GM12878 (cell line): ENCODE results near the gene ZNF57. TPM values are rescaled to one million over a fixed set of nuclear protein-coding genes. Genes with fewer than 3 reads are reported as not detected.

ENCODE experiments used
- BACH1 ChIP-seq: fragments of 450-650 bp; IDR thresholded peaks from 2 replicates; pipeline ENCODE4 v1.6.1; 2017; ENCODE audit warnings: mild to moderate bottlenecking, borderline replicate concordance
- BHLHE40 ChIP-seq, 2 experiments: fragments of 450-650 bp in 1 of 2; IDR thresholded peaks; 2 replicates each; pipeline ENCODE4 v1.6.1; 2011 to 2017; ENCODE audit warnings: low read depth in 2 of 2, borderline replicate concordance in 1 of 2, improper control_type of control experiment in 1 of 2, low read length in 1 of 2, mild to moderate bottlenecking in 1 of 2
- CHD2 ChIP-seq: IDR thresholded peaks from 2 replicates; pipeline ENCODE4 v1.6.1; 2011; ENCODE audit warnings: low read depth, low read length, improper control_type of control experiment, borderline replicate concordance
- CREM ChIP-seq: IDR thresholded peaks from 2 replicates; pipeline ENCODE4 v1.6.1; 2014; ENCODE audit warnings: antibody characterized with exemption, low read depth
- DPF2 ChIP-seq: fragments of 450-650 bp; IDR thresholded peaks from 2 replicates; pipeline ENCODE4 v1.6.1; 2017; ENCODE audit warnings: mild to moderate bottlenecking
- LARP7 ChIP-seq: fragments of 450-650 bp; IDR thresholded peaks from 2 replicates; pipeline ENCODE4 v1.6.1; 2017; ENCODE audit warnings: mild to moderate bottlenecking
- NBN ChIP-seq: fragments of 450-650 bp; IDR thresholded peaks from 2 replicates; pipeline ENCODE4 v1.6.1; 2016
- NRF1 ChIP-seq: conservative IDR thresholded peaks from 2 replicates; pipeline ENCODE4 v1.6.1; 2011; ENCODE audit warnings: mild to moderate bottlenecking, low read depth, low read length, improper control_type of control experiment
- POU2F2 ChIP-seq: IDR thresholded peaks from 3 replicates; pipeline ENCODE4 v1.6.1; 2011; ENCODE audit warnings: low read depth, mild to moderate bottlenecking, low read length, borderline replicate concordance
- ZBTB11 ChIP-seq: fragments of 450-650 bp; formaldehyde crosslinking; IDR thresholded peaks from 2 replicates; pipeline ENCODE4 v1.5.0; 2022; ENCODE audit warnings: mild to moderate bottlenecking, missing genetic modification characterization
- ZNF207 ChIP-seq: fragments of 450-650 bp; IDR thresholded peaks from 2 replicates; pipeline ENCODE4 v1.6.1; 2014; ENCODE audit warnings: antibody characterized with exemption, mild to moderate bottlenecking, borderline replicate concordance
- ZNF24 ChIP-seq: fragments of 450-650 bp; IDR thresholded peaks from 2 replicates; pipeline ENCODE4 v1.6.1; 2017; ENCODE audit warnings: antibody characterized with exemption, mild to moderate bottlenecking
- ZNF384 ChIP-seq: IDR thresholded peaks from 2 replicates; pipeline ENCODE4 v1.6.1; 2012; ENCODE audit warnings: low read depth, mild to moderate bottlenecking, low read length, improper control_type of control experiment, borderline replicate concordance
- ZNF687 ChIP-seq: fragments of 450-650 bp; IDR thresholded peaks from 2 replicates; pipeline ENCODE4 v1.6.1; 2017; ENCODE audit warnings: mild to moderate bottlenecking, moderate library complexity
- polyA plus RNA-seq, 11 experiments: library from polyadenylated mRNA; depleted of rRNA in 4 of 11; unstranded in 6 of 11; stranded (reverse) in 5 of 11; fragments of >200 nt; fragmentation: Nextera tagmentation in 4 of 11; fragmentation: Illumina TruSeq in 1 of 11; extraction: Ambion mirVana in 4 of 11; extraction: Trizol in 1 of 11; gene quantifications; 1 replicate in 1 of 11; 2 replicates in 10 of 11; pipeline versions ENCODE4 v1.2.1 to v1.2.3, GENCODE V29; 2011 to 2016; ENCODE audit warnings: inconsistent platforms in 2 of 11, missing spikeins in 2 of 11, low read depth in 1 of 11
- total RNA-seq, 4 experiments: library from RNA; depleted of rRNA in 3 of 4; stranded (reverse); fragments of >200 nt in 3 of 4; fragmentation: Illumina TruSeq in 1 of 4; extraction: Trizol in 1 of 4; gene quantifications; 2 replicates each; pipeline versions ENCODE4 v1.2.1 to v1.2.3, GENCODE V29; 2013 to 2021
- TF ChIP-seq, protein P1 (sequence below): fragments of 450-650 bp; IDR thresholded peaks from 2 replicates; pipeline ENCODE4 v1.6.1; 2017; ENCODE audit warnings: mild to moderate bottlenecking, moderate library complexity
- TF ChIP-seq, protein P2 (sequence below): IDR thresholded peaks from 2 replicates; pipeline ENCODE4 v1.6.1; 2011; ENCODE audit warnings: low read depth, low read length, improper control_type of control experiment, borderline replicate concordance

ZNF57 gene
- total and polyA plus RNA-seq, 10 of the 15 experiments (the other 5 are each of a cell fraction or from before 2014, with no cell fraction given), result 2.7 to 8.9 (median 5.8) TPM

- no peak for TF ChIP-seq ZNF687
- no peak for TF ChIP-seq ZBTB11 (CRISPR knock-in tag)
- TF ChIP-seq, protein P1, sequence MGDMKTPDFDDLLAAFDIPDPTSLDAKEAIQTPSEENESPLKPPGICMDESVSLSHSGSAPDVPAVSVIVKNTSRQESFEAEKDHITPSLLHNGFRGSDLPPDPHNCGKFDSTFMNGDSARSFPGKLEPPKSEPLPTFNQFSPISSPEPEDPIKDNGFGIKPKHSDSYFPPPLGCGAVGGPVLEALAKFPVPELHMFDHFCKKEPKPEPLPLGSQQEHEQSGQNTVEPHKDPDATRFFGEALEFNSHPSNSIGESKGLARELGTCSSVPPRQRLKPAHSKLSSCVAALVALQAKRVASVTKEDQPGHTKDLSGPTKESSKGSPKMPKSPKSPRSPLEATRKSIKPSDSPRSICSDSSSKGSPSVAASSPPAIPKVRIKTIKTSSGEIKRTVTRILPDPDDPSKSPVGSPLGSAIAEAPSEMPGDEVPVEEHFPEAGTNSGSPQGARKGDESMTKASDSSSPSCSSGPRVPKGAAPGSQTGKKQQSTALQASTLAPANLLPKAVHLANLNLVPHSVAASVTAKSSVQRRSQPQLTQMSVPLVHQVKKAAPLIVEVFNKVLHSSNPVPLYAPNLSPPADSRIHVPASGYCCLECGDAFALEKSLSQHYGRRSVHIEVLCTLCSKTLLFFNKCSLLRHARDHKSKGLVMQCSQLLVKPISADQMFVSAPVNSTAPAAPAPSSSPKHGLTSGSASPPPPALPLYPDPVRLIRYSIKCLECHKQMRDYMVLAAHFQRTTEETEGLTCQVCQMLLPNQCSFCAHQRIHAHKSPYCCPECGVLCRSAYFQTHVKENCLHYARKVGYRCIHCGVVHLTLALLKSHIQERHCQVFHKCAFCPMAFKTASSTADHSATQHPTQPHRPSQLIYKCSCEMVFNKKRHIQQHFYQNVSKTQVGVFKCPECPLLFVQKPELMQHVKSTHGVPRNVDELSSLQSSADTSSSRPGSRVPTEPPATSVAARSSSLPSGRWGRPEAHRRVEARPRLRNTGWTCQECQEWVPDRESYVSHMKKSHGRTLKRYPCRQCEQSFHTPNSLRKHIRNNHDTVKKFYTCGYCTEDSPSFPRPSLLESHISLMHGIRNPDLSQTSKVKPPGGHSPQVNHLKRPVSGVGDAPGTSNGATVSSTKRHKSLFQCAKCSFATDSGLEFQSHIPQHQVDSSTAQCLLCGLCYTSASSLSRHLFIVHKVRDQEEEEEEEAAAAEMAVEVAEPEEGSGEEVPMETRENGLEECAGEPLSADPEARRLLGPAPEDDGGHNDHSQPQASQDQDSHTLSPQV, result no peak
- no peak for TF ChIP-seq DPF2
- no peak for TF ChIP-seq NRF1
- TF ChIP-seq CHD2, result peak; percentile 75
- TF ChIP-seq, protein P2, sequence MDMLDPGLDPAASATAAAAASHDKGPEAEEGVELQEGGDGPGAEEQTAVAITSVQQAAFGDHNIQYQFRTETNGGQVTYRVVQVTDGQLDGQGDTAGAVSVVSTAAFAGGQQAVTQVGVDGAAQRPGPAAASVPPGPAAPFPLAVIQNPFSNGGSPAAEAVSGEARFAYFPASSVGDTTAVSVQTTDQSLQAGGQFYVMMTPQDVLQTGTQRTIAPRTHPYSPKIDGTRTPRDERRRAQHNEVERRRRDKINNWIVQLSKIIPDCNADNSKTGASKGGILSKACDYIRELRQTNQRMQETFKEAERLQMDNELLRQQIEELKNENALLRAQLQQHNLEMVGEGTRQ, result no peak
- TF ChIP-seq ZNF207, result no peak
- peak; percentile 27 to 69; a peak in 3 of 4 replicates for TF ChIP-seq BHLHE40 (IDR thresholded peaks at IDR 0.05; ENCODE audit: borderline replicate concordance in 1 of 2, low read depth in 2 of 2, low read length in 1 of 2)
- TF ChIP-seq LARP7, result peak; percentile 33; the same call in 1 of the 2 replicates
- TF ChIP-seq ZNF384, result no peak
- TF ChIP-seq CREM, result peak; percentile 25; the same call in 1 of the 2 replicates
- no peak for TF ChIP-seq NBN
- TF ChIP-seq ZNF24, result no peak
- TF ChIP-seq BACH1, result peak; percentile 93
- peak; percentile 28; the same call in 1 of the 3 replicates for TF ChIP-seq POU2F2
Measured at GRCh38 chr19:2900296-2901252, at the start of gene ZNF57 (continued).
